Suprapubic skin (tissue), 4 donors: ENCODE data around the gene ZBTB20. TPM values are rescaled to one million over a fixed set of nuclear protein-coding genes. Genes with fewer than 3 reads are reported as not detected.

Source experiments
- DNase-seq, 2 donors: peaks; one replicate each; pipeline ENCODE4 v3.0.0-alpha.2; 2019; ENCODE audit warnings: low spot score in 2 of 2
- H3K27ac ChIP-seq: fragments of 200-600 bp; sonication (generic); one replicate; pipeline ENCODE4 v1.5.1; 2019
- H3K27me3 ChIP-seq: fragments of 200-600 bp; sonication (generic); one replicate; pipeline ENCODE4 v1.5.1; 2019
- H3K36me3 ChIP-seq: fragments of 200-600 bp; sonication (generic); one replicate; pipeline ENCODE4 v1.5.1; 2019
- H3K4me1 ChIP-seq: fragments of 200-600 bp; sonication (generic); one replicate; pipeline ENCODE4 v1.5.1; 2019
- H3K4me3 ChIP-seq: fragments of 200-600 bp; sonication (generic); one replicate; pipeline ENCODE4 v1.5.1; 2019; ENCODE audit warnings: mild to moderate bottlenecking
- H3K9me3 ChIP-seq: fragments of 200-600 bp; sonication (generic); one replicate; pipeline ENCODE4 v1.5.1; 2019
- EP300 ChIP-seq: sonication (generic); formaldehyde crosslinking; IDR thresholded peaks from one replicate; pipeline ENCODE4 v1.6.1; 2017; ENCODE audit warnings: antibody characterized with exemption
- POLR2A ChIP-seq, 2 donors: fragments of 450-650 bp; IDR thresholded peaks; one replicate each; pipeline ENCODE4 v1.6.1; 2017; ENCODE audit warnings: antibody characterized with exemption in 2 of 2, mild to moderate bottlenecking in 2 of 2, moderate library complexity in 2 of 2
- POLR2AphosphoS5 ChIP-seq, 3 donors: sonication (generic); formaldehyde crosslinking; IDR thresholded peaks; one replicate each; pipeline ENCODE4 v1.6.1; 2017; ENCODE audit warnings: antibody characterized with exemption in 3 of 3
- WGBS: methylation state at CpG from one replicate; pipeline ENCODE4 v1.1.5; 2018; 5-methylcytosine and 5-hydroxymethylcytosine counted together
- total RNA-seq, 4 donors: library from RNA; depleted of rRNA; stranded (reverse); fragments of >200 nt; gene quantifications; one replicate each; pipeline ENCODE4 v1.1.0, GENCODE V29; 2016
- TF ChIP-seq, protein P1 (sequence below), 2 donors: fragments of 200-600 bp in 1 of 2; fragments of 450-650 bp in 1 of 2; sonication (generic) in 1 of 2; IDR thresholded peaks; one replicate each; pipeline ENCODE4 v1.5.1; 2016 to 2019; ENCODE audit warnings: antibody characterized with exemption in 2 of 2, mild to moderate bottlenecking in 1 of 2, moderate library complexity in 1 of 2

Gene ZBTB20
- total RNA-seq, 4 donors from 2014 or later: 23.6 to 77.2 (median 39.4) TPM

DNA sequence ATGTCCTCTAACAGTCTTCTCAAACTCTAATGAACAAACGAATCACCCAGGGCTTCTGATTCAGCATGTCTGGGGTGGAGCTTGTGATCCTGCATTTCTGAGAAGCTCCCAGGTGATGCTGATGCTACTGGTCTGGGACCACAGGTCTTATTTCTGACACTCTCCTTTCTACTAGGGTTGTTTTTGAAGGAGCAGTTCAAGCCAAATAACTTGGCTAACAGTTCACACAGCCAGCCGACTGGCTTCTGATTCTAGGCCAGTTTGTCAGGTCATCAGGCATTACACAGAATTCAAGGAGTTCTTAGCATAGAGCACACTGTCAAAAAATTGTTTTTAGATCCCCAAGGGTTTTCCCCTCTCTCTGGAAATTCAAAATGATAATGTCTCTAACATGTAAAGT is 752.5 kb downstream of the ZBTB20 start:
- TF ChIP-seq POLR2AphosphoS5 (IDR thresholded peaks at IDR 0.05) (no peak), EP300 (no peak)
- no peak overlapping the region for H3K4me3 ChIP-seq
- H3K27me3 ChIP-seq: no peaks in the 10 kb centered on the region
- peaks cover 2% of the 10 kb centered on the region for H3K4me1 ChIP-seq
- H3K9me3 ChIP-seq: no peaks in the 10 kb centered on the region
- no peaks in the 10 kb centered on the region for H3K36me3 ChIP-seq
- no peak overlapping the region for H3K27ac ChIP-seq
- WGBS: 25% methylated on average over 2 of the region's 2 CpGs
- DNase-seq: no peak

DNA sequence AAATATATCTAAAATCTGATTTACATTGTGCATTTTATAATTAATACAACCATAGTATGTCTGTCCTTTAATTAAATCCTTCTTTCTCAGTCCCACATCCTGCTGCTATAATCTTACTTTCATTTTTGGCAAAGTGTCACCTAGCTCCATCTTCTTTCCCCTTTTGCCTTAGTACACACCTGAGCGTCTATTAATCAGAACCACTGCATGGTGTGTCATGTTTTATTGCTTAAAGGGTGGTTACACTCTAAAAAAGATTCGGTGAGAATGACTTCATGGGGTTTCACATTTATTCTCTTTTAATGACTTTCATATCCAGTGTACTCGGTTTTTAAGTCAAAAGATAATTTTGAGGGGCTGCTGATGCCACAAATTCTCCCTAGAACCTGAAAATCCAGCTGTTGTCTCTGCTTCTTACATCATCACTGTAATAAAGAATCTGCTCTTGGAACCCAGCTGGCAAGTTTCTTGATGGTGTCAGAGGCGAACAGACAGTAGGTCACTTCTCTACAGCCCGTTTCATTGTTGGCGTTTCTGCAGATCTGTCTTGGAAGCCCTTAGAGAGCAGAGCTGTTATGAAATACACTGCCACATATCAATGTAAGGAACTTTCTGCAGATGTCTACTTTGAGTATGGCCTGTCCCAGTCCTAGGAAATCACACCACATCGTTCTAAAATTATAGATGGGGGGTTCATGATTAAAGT is 753.6 kb downstream of the ZBTB20 start:
- Histone ChIP-seq H3K27me3 (no peaks in the 10 kb centered on the region), H3K27ac (no peak overlapping the region), H3K4me1 (peaks cover 2% of the 10 kb centered on the region), H3K4me3 (no peak overlapping the region), H3K36me3 (peaks cover 4% of the 10 kb centered on the region), H3K9me3 (no peaks in the 10 kb centered on the region)
- DNase-seq: no peak
- TF ChIP-seq POLR2A (IDR thresholded peaks at IDR 0.05) (no peak), EP300 (no peak), POLR2AphosphoS5 (IDR thresholded peaks at IDR 0.05) (no peak)
- TF ChIP-seq, protein P1, sequence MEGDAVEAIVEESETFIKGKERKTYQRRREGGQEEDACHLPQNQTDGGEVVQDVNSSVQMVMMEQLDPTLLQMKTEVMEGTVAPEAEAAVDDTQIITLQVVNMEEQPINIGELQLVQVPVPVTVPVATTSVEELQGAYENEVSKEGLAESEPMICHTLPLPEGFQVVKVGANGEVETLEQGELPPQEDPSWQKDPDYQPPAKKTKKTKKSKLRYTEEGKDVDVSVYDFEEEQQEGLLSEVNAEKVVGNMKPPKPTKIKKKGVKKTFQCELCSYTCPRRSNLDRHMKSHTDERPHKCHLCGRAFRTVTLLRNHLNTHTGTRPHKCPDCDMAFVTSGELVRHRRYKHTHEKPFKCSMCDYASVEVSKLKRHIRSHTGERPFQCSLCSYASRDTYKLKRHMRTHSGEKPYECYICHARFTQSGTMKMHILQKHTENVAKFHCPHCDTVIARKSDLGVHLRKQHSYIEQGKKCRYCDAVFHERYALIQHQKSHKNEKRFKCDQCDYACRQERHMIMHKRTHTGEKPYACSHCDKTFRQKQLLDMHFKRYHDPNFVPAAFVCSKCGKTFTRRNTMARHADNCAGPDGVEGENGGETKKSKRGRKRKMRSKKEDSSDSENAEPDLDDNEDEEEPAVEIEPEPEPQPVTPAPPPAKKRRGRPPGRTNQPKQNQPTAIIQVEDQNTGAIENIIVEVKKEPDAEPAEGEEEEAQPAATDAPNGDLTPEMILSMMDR (IDR thresholded peaks at IDR 0.05): no peak
- WGBS: 46% methylated on average over 7 of the region's 7 CpGs

- Histone ChIP-seq H3K4me1 (peaks cover 2% of the 10 kb centered on the region), H3K4me3 (no peak overlapping the region), H3K36me3 (peaks cover 11% of the 10 kb centered on the region), H3K9me3 (no peaks in the 10 kb centered on the region), H3K27me3 (no peaks in the 10 kb centered on the region), H3K27ac (no peak overlapping the region)
- DNase-seq: no peak
- WGBS: 96% methylated on average over 2 of the region's 2 CpGs
- TF ChIP-seq POLR2A (IDR thresholded peaks at IDR 0.05) (no peak), EP300 (no peak), POLR2AphosphoS5 (IDR thresholded peaks at IDR 0.05) (no peak)
- TF ChIP-seq, protein P1 (IDR thresholded peaks at IDR 0.05): no peak
Observed at GRCh38 chr3:114392831-114393230, 754.3 kb downstream of the ZBTB20 start.

DNA sequence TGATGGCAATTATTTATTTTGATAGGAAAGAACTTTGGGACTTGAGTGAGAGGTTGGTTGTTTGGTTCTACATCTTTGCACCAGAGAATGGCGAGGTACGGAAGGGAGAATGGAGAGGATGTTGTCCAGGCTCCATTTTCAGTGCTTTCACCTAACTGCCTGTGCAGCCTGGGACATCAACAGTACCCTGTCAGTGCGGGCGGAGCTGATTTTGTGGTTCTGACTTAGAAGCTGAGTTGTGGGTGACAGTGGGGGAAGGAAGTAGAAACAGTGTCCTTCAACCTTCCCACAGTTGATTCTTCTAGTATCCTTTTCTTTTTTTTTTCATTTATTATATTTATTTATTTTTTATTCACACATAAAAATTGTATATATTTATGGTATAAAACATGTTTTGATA is 757.9 kb downstream of the ZBTB20 start:
- peaks cover 7% of the 10 kb centered on the region for H3K4me1 ChIP-seq
- no peak overlapping the region for H3K27ac ChIP-seq
- WGBS: 91% methylated on average over 4 of the region's 4 CpGs
- H3K36me3 ChIP-seq: peaks cover 25% of the 10 kb centered on the region
- TF ChIP-seq, protein P1 (IDR thresholded peaks at IDR 0.05): no peak
- TF ChIP-seq POLR2A (IDR thresholded peaks at IDR 0.05) (no peak), POLR2AphosphoS5 (IDR thresholded peaks at IDR 0.05) (no peak), EP300 (no peak)
- no peak overlapping the region for H3K4me3 ChIP-seq
- H3K27me3 ChIP-seq: no peaks in the 10 kb centered on the region
- DNase-seq: no peak
- H3K9me3 ChIP-seq: no peaks in the 10 kb centered on the region

GRCh38 chr3:114384558-114384903 is 762.6 kb downstream of the ZBTB20 start:
- Histone ChIP-seq H3K9me3 (no peaks in the 10 kb centered on the region), H3K27ac (peak overlapping the region; percentile 81), H3K4me3 (peak overlapping the region; percentile 48), H3K4me1 (peaks cover 29% of the 10 kb centered on the region), H3K27me3 (no peaks in the 10 kb centered on the region), H3K36me3 (peaks cover 25% of the 10 kb centered on the region)
- WGBS: 42% methylated on average over 4 of the region's 4 CpGs
- no peak for DNase-seq
- TF ChIP-seq POLR2A (IDR thresholded peaks at IDR 0.05) (no peak), POLR2AphosphoS5 (IDR thresholded peaks at IDR 0.05) (no peak), EP300 (no peak)
- TF ChIP-seq, protein P1 (IDR thresholded peaks at IDR 0.05): no peak
